ACC112 (cell line): ENCODE measurements around the gene MYO9B.
A peak's percentile ranks its signal among the peaks of the same experiment; 100 is the strongest.
"Not testable (repeated sequence)": the region's sequence is repeated elsewhere in the genome, so short reads cannot be mapped to it uniquely, and the experiment has no call there.

Experiments used
- H2AFZ ChIP-seq: fragments of 200-600 bp; sonication (generic); one replicate; pipeline ENCODE4 v1.6.0; 2017; ENCODE audit warnings: antibody characterized with exemption, low read length; ENCODE audit not compliant: unreplicated experiment
- H3K27ac ChIP-seq: fragments of 200-600 bp; sonication (generic); 2 replicates; pipeline ENCODE4 v1.5.1; 2014; ENCODE audit warnings: low read depth, mild to moderate bottlenecking, antibody characterized with exemption, low read length, moderate library complexity
- H3K27me3 ChIP-seq: fragments of 200-600 bp; sonication (generic); 2 replicates; pipeline ENCODE4 v1.6.1; 2014; ENCODE audit warnings: mild to moderate bottlenecking, antibody characterized with exemption, low read length, moderate library complexity, mixed read lengths; ENCODE audit not compliant: insufficient read depth
- H3K36me3 ChIP-seq: fragments of 200-600 bp; sonication (generic); 2 replicates; pipeline ENCODE4 v1.6.1; 2016; ENCODE audit warnings: mild to moderate bottlenecking, antibody characterized with exemption, low read length, moderate library complexity, mixed read lengths; ENCODE audit not compliant: insufficient read depth
- H3K4me1 ChIP-seq: fragments of 200-600 bp; sonication (generic); one replicate; pipeline ENCODE4 v1.6.1; 2016; ENCODE audit warnings: low read length, mixed read lengths; ENCODE audit not compliant: insufficient read depth, unreplicated experiment, control insufficient read depth
- H3K4me3 ChIP-seq: fragments of 200-600 bp; sonication (generic); 2 replicates; pipeline ENCODE4 v1.5.1; 2014; ENCODE audit warnings: mild to moderate bottlenecking, low read depth, low read length
- H3K79me2 ChIP-seq: fragments of 200-600 bp; sonication (generic); one replicate; pipeline ENCODE4 v1.6.0; 2016; ENCODE audit warnings: low read length; ENCODE audit not compliant: control insufficient read depth, unreplicated experiment, insufficient read depth

MYO9B gene

GRCh38 chr19:17090583-17090982, 15.0 kb downstream of the MYO9B start:
- Histone ChIP-seq H3K27me3 (no peaks in the 10 kb centered on the region), H3K27ac (peak overlapping the region; percentile 86), H2AFZ (no peak overlapping the region), H3K4me3 (no peak overlapping the region), H3K79me2 (peaks cover 88% of the 10 kb centered on the region), H3K36me3 (no peaks in the 10 kb centered on the region), H3K4me1 (peaks cover 31% of the 10 kb centered on the region)

- peaks cover 32% of the 10 kb centered on the region for H3K4me1 ChIP-seq
- no peaks in the 10 kb centered on the region for H3K27me3 ChIP-seq
- no peaks in the 10 kb centered on the region for H3K36me3 ChIP-seq
- no peak overlapping the region for H3K4me3 ChIP-seq
- peaks cover 86% of the 10 kb centered on the region for H3K79me2 ChIP-seq
- no peak overlapping the region for H3K27ac ChIP-seq
- no peak overlapping the region for H2AFZ ChIP-seq
These were observed 16.3 kb downstream of the MYO9B start for GRCh38 chr19:17091758-17092333.

- Histone ChIP-seq H2AFZ (no peak overlapping the region), H3K4me1 (peaks cover 36% of the 10 kb centered on the region), H3K27me3 (no peaks in the 10 kb centered on the region), H3K27ac (no peak overlapping the region), H3K4me3 (no peak overlapping the region), H3K36me3 (no peaks in the 10 kb centered on the region), H3K79me2 (peaks cover 85% of the 10 kb centered on the region)
These were observed 17.1 kb downstream of the MYO9B start for GRCh38 chr19:17092696-17093095.

- Histone ChIP-seq H3K4me1 (peaks cover 30% of the 10 kb centered on the region), H3K27ac (peak overlapping the region; percentile 83), H3K79me2 (peaks cover 81% of the 10 kb centered on the region)
- H3K36me3 ChIP-seq, H3K4me3 ChIP-seq, H2AFZ ChIP-seq, H3K27me3 ChIP-seq: not testable (repeated sequence)
These were observed 19.1 kb downstream of the MYO9B start for GRCh38 chr19:17094694-17095093.

- peak overlapping the region; percentile 83 for H3K27ac ChIP-seq
- no peaks in the 10 kb centered on the region for H3K27me3 ChIP-seq
- no peaks in the 10 kb centered on the region; the same call in 1 of the 2 replicates for H3K36me3 ChIP-seq
- H3K4me1 ChIP-seq: peaks cover 25% of the 10 kb centered on the region
- no peak overlapping the region for H3K4me3 ChIP-seq
- peaks cover 76% of the 10 kb centered on the region for H3K79me2 ChIP-seq
- H2AFZ ChIP-seq: no peak overlapping the region
These were observed 19.8 kb downstream of the MYO9B start for GRCh38 chr19:17095141-17095919.

- Histone ChIP-seq H3K27me3 (no peaks in the 10 kb centered on the region), H3K4me3 (no peak overlapping the region), H3K79me2 (peaks cover 74% of the 10 kb centered on the region), H2AFZ (no peak overlapping the region), H3K27ac (peak overlapping the region; percentile 70), H3K4me1 (peaks cover 20% of the 10 kb centered on the region), H3K36me3 (peaks cover 5% of the 10 kb centered on the region; the same call in 1 of the 2 replicates)
These were observed 22.1 kb downstream of the MYO9B start for GRCh38 chr19:17097593-17098126.

GRCh38 chr19:17098326-17098725, 22.7 kb downstream of the MYO9B start:
- Histone ChIP-seq H3K27ac (no peak overlapping the region), H3K27me3 (no peaks in the 10 kb centered on the region), H3K4me3 (no peak overlapping the region), H2AFZ (no peak overlapping the region), H3K4me1 (peaks cover 20% of the 10 kb centered on the region), H3K36me3 (peaks cover 10% of the 10 kb centered on the region; the same call in 1 of the 2 replicates), H3K79me2 (peaks cover 74% of the 10 kb centered on the region)

GRCh38 chr19:17101686-17102628, 26.4 kb downstream of the MYO9B start:
- Histone ChIP-seq H3K27ac (no peak overlapping the region), H3K36me3 (peaks cover 10% of the 10 kb centered on the region; the same call in 1 of the 2 replicates), H3K27me3 (no peaks in the 10 kb centered on the region), H2AFZ (no peak overlapping the region), H3K4me3 (no peak overlapping the region), H3K4me1 (peaks cover 8% of the 10 kb centered on the region), H3K79me2 (peaks cover 58% of the 10 kb centered on the region)

- H3K27ac ChIP-seq: no peak overlapping the region
- no peak overlapping the region for H2AFZ ChIP-seq
- H3K4me1 ChIP-seq: peaks cover 9% of the 10 kb centered on the region
- H3K4me3 ChIP-seq: no peak overlapping the region
- peaks cover 10% of the 10 kb centered on the region; the same call in 1 of the 2 replicates for H3K36me3 ChIP-seq
- H3K79me2 ChIP-seq: peaks cover 55% of the 10 kb centered on the region
- H3K27me3 ChIP-seq: no peaks in the 10 kb centered on the region
These were observed 27.6 kb downstream of the MYO9B start for GRCh38 chr19:17103177-17103576.

GRCh38 chr19:17104679-17105078, 29.1 kb downstream of the MYO9B start:
- Histone ChIP-seq H3K4me3 (no peak overlapping the region), H3K27me3 (no peaks in the 10 kb centered on the region), H3K4me1 (peaks cover 14% of the 10 kb centered on the region), H3K27ac (no peak overlapping the region), H2AFZ (no peak overlapping the region), H3K79me2 (peaks cover 49% of the 10 kb centered on the region), H3K36me3 (peaks cover 10% of the 10 kb centered on the region; the same call in 1 of the 2 replicates)
